Measurements from ENCODE around the gene ICA1. TPM values are rescaled to one million over a fixed set of nuclear protein-coding genes. Genes with fewer than 3 reads are reported as not detected.

The ICA1 gene
- total and polyA plus RNA-seq, 4 donors = 1.4 to 22.7 (median 8.1) TPM

GRCh38 chr7:8126601-8127167, 135.3 kb downstream of the ICA1 start (continued):
- TF ChIP-seq SP1 (IDR thresholded peaks at IDR 0.05) (peak; percentile 89), FOXA2 (IDR thresholded peaks at IDR 0.05) (peak; percentile 35), FOXA1 (IDR thresholded peaks at IDR 0.05) (peak; percentile 41), HNF4A (conservative IDR thresholded peaks at IDR 0.05) (peak; percentile 89 to 92), NR2F2 (IDR thresholded peaks at IDR 0.05) (no peak), YY1 (IDR thresholded peaks at IDR 0.05) (peak; percentile 56), TAF1 (conservative IDR thresholded peaks at IDR 0.05) (no peak)

- Histone ChIP-seq H3K36me3 (ENCODE audit: control insufficient read depth in 4 of 4, insufficient read depth in 3 of 4, low read depth in 1 of 4, low read length in 3 of 4) (no peaks in the 10 kb centered on the region), H3K27me3 (ENCODE audit: control insufficient read depth in 4 of 4, insufficient read depth in 4 of 4, low read length in 3 of 4) (no peaks in the 10 kb centered on the region), H3K27ac (ENCODE audit: low read depth in 1 of 2, low read length in 2 of 2) (no peak overlapping the region), H3K9ac (ENCODE audit: low read depth in 1 of 2, low read length in 2 of 2) (no peak overlapping the region), H3K4me1 (ENCODE audit: control insufficient read depth in 4 of 4, insufficient read depth in 4 of 4, low read length in 3 of 4) (peaks cover 0 to 5% (median 0%) of the 10 kb centered on the region in 4 donors), H3K9me3 (ENCODE audit: control insufficient read depth in 4 of 4, low read length in 3 of 4) (no peaks in the 10 kb centered on the region), H3K4me3 (ENCODE audit: low read depth in 1 of 3, low read length in 3 of 3) (no peak overlapping the region)
- TF ChIP-seq YY1 (IDR thresholded peaks at IDR 0.05) (no peak), MAX (IDR thresholded peaks at IDR 0.05) (no peak), SP1 (IDR thresholded peaks at IDR 0.05) (no peak), HNF4A (conservative IDR thresholded peaks at IDR 0.05) (no peak), RXRA (IDR thresholded peaks at IDR 0.05) (no peak), NR2F2 (IDR thresholded peaks at IDR 0.05) (no peak), ATF3 (IDR thresholded peaks at IDR 0.05) (no peak), GABPA (IDR thresholded peaks at IDR 0.05 in 1 of 2, conservative IDR thresholded peaks at IDR 0.05 in 1 of 2) (no peak), RAD21 (IDR thresholded peaks at IDR 0.05) (no peak), CTCF (IDR thresholded peaks at IDR 0.05; ENCODE audit: low read depth, low read length, missing input control) (no peak)
- no peak for DNase-seq (ENCODE audit: low spot score)
- WGBS = 67% methylated on average over 8 of the region's 8 CpGs
These were observed 136.1 kb downstream of the ICA1 start for GRCh38 chr7:8125680-8126444.

- Histone ChIP-seq H3K36me3 (ENCODE audit: control insufficient read depth in 4 of 4, insufficient read depth in 3 of 4, low read depth in 1 of 4, low read length in 3 of 4) (no peaks in the 10 kb centered on the region), H3K9ac (ENCODE audit: low read depth in 1 of 2, low read length in 2 of 2) (no peak overlapping the region), H3K27me3 (ENCODE audit: control insufficient read depth in 4 of 4, insufficient read depth in 4 of 4, low read length in 3 of 4) (no peaks in the 10 kb centered on the region), H3K9me3 (ENCODE audit: control insufficient read depth in 4 of 4, low read length in 3 of 4) (no peaks in the 10 kb centered on the region), H3K27ac (ENCODE audit: low read depth in 1 of 2, low read length in 2 of 2) (no peak overlapping the region), H3K4me3 (ENCODE audit: low read depth in 1 of 3, low read length in 3 of 3) (no peak overlapping the region), H3K4me1 (ENCODE audit: control insufficient read depth in 4 of 4, insufficient read depth in 4 of 4, low read length in 3 of 4) (peaks cover 0 to 4% (median 0%) of the 10 kb centered on the region in 4 donors)
- no peak for DNase-seq (ENCODE audit: low spot score)
- WGBS = 95% methylated on average over 3 of the region's 3 CpGs
- TF ChIP-seq TAF1 (conservative IDR thresholded peaks at IDR 0.05) = no peak
- no peak for TF ChIP-seq REST (IDR thresholded peaks at IDR 0.05)
- no peak for TF ChIP-seq RAD21 (IDR thresholded peaks at IDR 0.05)
- TF ChIP-seq JUND (IDR thresholded peaks at IDR 0.05) = no peak
- no peak for TF ChIP-seq HNF4A (conservative IDR thresholded peaks at IDR 0.05)
- no peak for TF ChIP-seq FOXA1 (IDR thresholded peaks at IDR 0.05)
- TF ChIP-seq GABPA (IDR thresholded peaks at IDR 0.05 in 1 of 2, conservative IDR thresholded peaks at IDR 0.05 in 1 of 2) = no peak
- no peak for TF ChIP-seq RXRA (IDR thresholded peaks at IDR 0.05)
- no peak for TF ChIP-seq HNF4G (IDR thresholded peaks at IDR 0.05)
These were observed 140.7 kb downstream of the ICA1 start for GRCh38 chr7:8121243-8121642.
